DND-41 (cell line): ENCODE results near the gene MAG.

Source experiments
- CTCF ChIP-seq: IDR thresholded peaks from 2 replicates; pipeline ENCODE4 v1.5.1; 2012; ENCODE audit warnings: borderline replicate concordance, low read length, moderate library complexity, mild to moderate bottlenecking; ENCODE audit not compliant: poor library complexity, severe bottlenecking; ENCODE audit errors: extremely low read depth
- EZH2 ChIP-seq: IDR thresholded peaks from 3 replicates; pipeline ENCODE4 v1.6.1; 2012; ENCODE audit warnings: borderline replicate concordance, low read depth, mild to moderate bottlenecking, moderate library complexity, low read length, inconsistent platforms; ENCODE audit not compliant: severe bottlenecking

GRCh38 chr19:35304036-35304435 lies 12.1 kb downstream of the MAG start:
- TF ChIP-seq CTCF (no peak), EZH2 (no peak)
